A673 (cell line): ENCODE data around the gene CYTH1. TPM values are rescaled to one million over a fixed set of nuclear protein-coding genes. Genes with fewer than 3 reads are reported as not detected.

Experiments
- BruUV-seq: library from RNA; stranded (reverse); fragments of 400-500 nt; replicated peaks from 2 replicates; lab custom pipeline; 2021; lab: Mats Ljungman, UMichigan
- CTCF ChIA-PET: fragments of 300-600 bp; sonication (Branson Sonifier 250); formaldehyde crosslinking; loops from one replicate; lab custom pipeline; 2022; ENCODE audit warnings: antibody characterized with exemption; lab: Charles Lee
- POLR2A ChIA-PET: fragments of 300-600 bp; sonication (Branson Sonifier 250); formaldehyde crosslinking; loops from one replicate; lab custom pipeline; 2022; ENCODE audit warnings: antibody characterized with exemption; ENCODE audit not compliant: low non-redundant PET; lab: Charles Lee
- DNase-seq: peaks from one replicate; pipeline ENCODE4 v3.0.0-alpha.2; 2015; ENCODE audit warnings: low spot score
- H3K27ac ChIP-seq: fragments of 200-600 bp; sonication (generic); 2 replicates; pipeline ENCODE4 v1.5.1; 2016; ENCODE audit warnings: mixed run types, low read depth, mild to moderate bottlenecking, mixed read lengths, antibody characterized with exemption, low read length; ENCODE audit not compliant: poor library complexity, severe bottlenecking
- H3K27me3 ChIP-seq: fragments of 200-600 bp; sonication (generic); replicated peaks from 2 replicates; pipeline ENCODE4 v1.6.1; 2017; ENCODE audit warnings: mixed run types, low read depth, mild to moderate bottlenecking, mixed read lengths, antibody characterized with exemption, low read length; ENCODE audit not compliant: insufficient read depth, poor library complexity
- H3K36me3 ChIP-seq: fragments of 200-600 bp; sonication (generic); 2 replicates; pipeline ENCODE4 v1.6.1; 2016; ENCODE audit warnings: mixed run types, mild to moderate bottlenecking, mixed read lengths, antibody characterized with exemption, low read length; ENCODE audit not compliant: insufficient read depth, poor library complexity, severe bottlenecking
- H3K4me1 ChIP-seq: fragments of 200-600 bp; sonication (generic); 2 replicates; pipeline ENCODE4 v1.6.1; 2017; ENCODE audit warnings: mixed run types, mild to moderate bottlenecking, mixed read lengths, antibody characterized with exemption, low read length; ENCODE audit not compliant: insufficient read depth, poor library complexity, severe bottlenecking
- H3K4me3 ChIP-seq: fragments of 200-600 bp; sonication (generic); 2 replicates; pipeline ENCODE4 v1.5.1; 2016; ENCODE audit warnings: low read depth, mixed run types, mild to moderate bottlenecking, mixed read lengths, low read length; ENCODE audit not compliant: poor library complexity, severe bottlenecking
- H3K9me3 ChIP-seq: fragments of 200-600 bp; sonication (generic); 2 replicates; pipeline ENCODE4 v1.6.1; 2016; ENCODE audit warnings: mixed run types, low read depth, mild to moderate bottlenecking, mixed read lengths, antibody characterized with exemption, low read length; ENCODE audit not compliant: poor library complexity, severe bottlenecking
- CTCF ChIP-seq: fragments of 300-800, 200-600 bp; sonication (generic); conservative IDR thresholded peaks from 2 replicates; pipeline ENCODE4 v1.5.1; 2017; ENCODE audit warnings: low read depth, mild to moderate bottlenecking, antibody characterized with exemption, low read length, moderate library complexity, mixed read lengths
- EZH2 ChIP-seq: fragments of 200-600 bp; sonication (generic); IDR thresholded peaks from 2 replicates; pipeline ENCODE4 v1.6.1; 2017; ENCODE audit warnings: borderline replicate concordance, low read depth, mild to moderate bottlenecking, mixed read lengths, antibody characterized with exemption, low read length; ENCODE audit not compliant: poor library complexity, severe bottlenecking
- intact Hi-C: fragments of 100-400 bp; cut with micrococcal nuclease; formaldehyde crosslinking; loops from one replicate; pipeline ENCODE4 v1.10.0; 2022; ENCODE audit not compliant: unreplicated experiment
- total RNA-seq: library from RNA; stranded (reverse); gene quantifications from 2 replicates; pipeline ENCODE4 v1.2.3, GENCODE V29; 2021

CYTH1 gene
- total RNA-seq, 1 experiment from 2014 or later: 17.9 TPM

GRCh38 chr17:78826836-78827509 lies 44.9 kb upstream of the CYTH1 start:
- no peak for DNase-seq
- H3K27ac ChIP-seq: no peak overlapping the region
- TF ChIP-seq EZH2 (no peak), CTCF (no peak)
- no peaks in the 10 kb centered on the region for H3K27me3 ChIP-seq
- H3K4me1 ChIP-seq: no peaks in the 10 kb centered on the region
- no peaks in the 10 kb centered on the region for H3K9me3 ChIP-seq
- peaks cover 81% of the 10 kb centered on the region for H3K36me3 ChIP-seq
- intact Hi-C loops: no loop called here
- ChIA-PET POLR2A (no interaction called here), CTCF (no interaction called here)
- BruUV-seq: no TSS peak
- H3K4me3 ChIP-seq: no peak overlapping the region

GRCh38 chr17:78826421-78826820 lies 44.3 kb upstream of the CYTH1 start:
- Histone ChIP-seq H3K9me3 (no peaks in the 10 kb centered on the region), H3K27me3 (no peaks in the 10 kb centered on the region), H3K36me3 (peaks cover 80% of the 10 kb centered on the region), H3K4me1 (no peaks in the 10 kb centered on the region), H3K27ac (no peak overlapping the region), H3K4me3 (no peak overlapping the region)
- ChIA-PET CTCF (no interaction called here), POLR2A (no interaction called here)
- DNase-seq: no peak
- TF ChIP-seq EZH2 (no peak), CTCF (no peak)
- no TSS peak for BruUV-seq
- intact Hi-C loops: no loop called here

- no peak for TF ChIP-seq CTCF
- no peak for TF ChIP-seq EZH2
- Histone ChIP-seq H3K9me3 (no peaks in the 10 kb centered on the region), H3K4me3 (no peak overlapping the region), H3K27me3 (no peaks in the 10 kb centered on the region), H3K36me3 (peaks cover 77% of the 10 kb centered on the region), H3K4me1 (no peaks in the 10 kb centered on the region), H3K27ac (no peak overlapping the region)
- BruUV-seq: no TSS peak
- POLR2A ChIA-PET: no interaction called here
- DNase-seq: no peak
- intact Hi-C loops: no loop called here
- CTCF ChIA-PET: no interaction called here
Observed at GRCh38 chr17:78825696-78826095, 43.6 kb upstream of the CYTH1 start.
